GM12873 (cell line): Measurements from ENCODE around the gene MYL9.

Experiments
- CTCF ChIP-seq: IDR thresholded peaks from 2 replicates; pipeline ENCODE4 v1.5.1; 2012; ENCODE audit warnings: low read depth, mild to moderate bottlenecking, moderate library complexity, low read length, control low read depth; ENCODE audit not compliant: insufficient read depth; ENCODE audit errors: missing control alignments

The MYL9 gene

GRCh38 chr20:36573798-36574365 lies 32.6 kb downstream of the MYL9 start:
- TF ChIP-seq CTCF = no peak

- TF ChIP-seq CTCF = no peak
Measured at GRCh38 chr20:36574366-36575135, 33.2 kb downstream of the MYL9 start.

- TF ChIP-seq CTCF = no peak
Measured at GRCh38 chr20:36576081-36576445, 34.7 kb downstream of the MYL9 start.

GRCh38 chr20:36578356-36579041 lies 37.2 kb downstream of the MYL9 start:
- no peak for TF ChIP-seq CTCF

- TF ChIP-seq CTCF = no peak
Measured at GRCh38 chr20:36579996-36580545, 38.8 kb downstream of the MYL9 start.

GRCh38 chr20:36582322-36582721 lies 41.0 kb downstream of the MYL9 start:
- no peak for TF ChIP-seq CTCF

GRCh38 chr20:36582821-36583220 lies 41.5 kb downstream of the MYL9 start:
- TF ChIP-seq CTCF = no peak
